ENCODE results near the gene AGR2.
"Not testable (repeated sequence)": the region's sequence is repeated elsewhere in the genome, so short reads cannot be mapped to it uniquely, and the experiment has no call there.

The AGR2 gene

GRCh38 chr7:16773884-16774283, 30.9 kb downstream of the AGR2 start:
- no peak for DNase-seq (ENCODE audit: low read depth in 2 of 2)

- no peak for DNase-seq (ENCODE audit: low read depth in 2 of 2)
Observed at GRCh38 chr7:16773326-16773725, 31.5 kb downstream of the AGR2 start.

GRCh38 chr7:16770657-16771329, 34.0 kb downstream of the AGR2 start:
- no peak for DNase-seq (ENCODE audit: low read depth in 2 of 2)

GRCh38 chr7:16769994-16770393, 34.8 kb downstream of the AGR2 start:
- DNase-seq (ENCODE audit: low read depth in 2 of 2), result not testable (repeated sequence)

- no peak for DNase-seq (ENCODE audit: low read depth in 2 of 2)
Observed at GRCh38 chr7:16765436-16765859, 39.4 kb downstream of the AGR2 start.

- DNase-seq (ENCODE audit: low read depth in 2 of 2), result no peak
Observed at GRCh38 chr7:16764942-16765341, 39.9 kb downstream of the AGR2 start.

- no peak for DNase-seq (ENCODE audit: low read depth in 2 of 2)
Observed at GRCh38 chr7:16762177-16762576, 42.6 kb downstream of the AGR2 start.

GRCh38 chr7:16759840-16760239, 45.0 kb downstream of the AGR2 start:
- DNase-seq (ENCODE audit: low read depth in 2 of 2), result no peak

- DNase-seq (ENCODE audit: low read depth in 2 of 2), result no peak
Observed at GRCh38 chr7:16758631-16759611, 45.9 kb downstream of the AGR2 start.

- DNase-seq (ENCODE audit: low read depth in 2 of 2), result no peak
Observed at GRCh38 chr7:16758036-16758435, 46.8 kb downstream of the AGR2 start.

- no peak for DNase-seq (ENCODE audit: low read depth in 2 of 2)
Observed at GRCh38 chr7:16755397-16755796, 49.4 kb downstream of the AGR2 start.

GRCh38 chr7:16754856-16755317, 49.9 kb downstream of the AGR2 start:
- no peak for DNase-seq (ENCODE audit: low read depth in 2 of 2)

GRCh38 chr7:16753932-16754855, 50.6 kb downstream of the AGR2 start:
- no peak for DNase-seq (ENCODE audit: low read depth in 2 of 2)

- DNase-seq (ENCODE audit: low read depth in 2 of 2), result peak; percentile 26 to 30
Observed at GRCh38 chr7:16753102-16753931, 51.5 kb downstream of the AGR2 start, which contains the start of gene TSPAN13. TSS of gene TSPAN13 (plus strand) at chr7:16753755. CDS start at chr7:16753968, 213 bp downstream.

GRCh38 chr7:16747102-16747501, 57.7 kb downstream of the AGR2 start:
- DNase-seq (ENCODE audit: low read depth in 2 of 2), result no peak

- DNase-seq (ENCODE audit: low read depth in 2 of 2), result no peak
Observed at GRCh38 chr7:16745645-16746044, 59.2 kb downstream of the AGR2 start.

- DNase-seq (ENCODE audit: low read depth in 2 of 2), result no peak
Observed at GRCh38 chr7:16744518-16745250, 60.1 kb downstream of the AGR2 start.

GRCh38 chr7:16743236-16743635, 61.6 kb downstream of the AGR2 start:
- DNase-seq (ENCODE audit: low read depth in 2 of 2), result no peak

GRCh38 chr7:16742547-16742946, 62.3 kb downstream of the AGR2 start:
- DNase-seq (ENCODE audit: low read depth in 2 of 2), result no peak
